Measurements from ENCODE around the gene SLC5A2.

The SLC5A2 gene

DNA sequence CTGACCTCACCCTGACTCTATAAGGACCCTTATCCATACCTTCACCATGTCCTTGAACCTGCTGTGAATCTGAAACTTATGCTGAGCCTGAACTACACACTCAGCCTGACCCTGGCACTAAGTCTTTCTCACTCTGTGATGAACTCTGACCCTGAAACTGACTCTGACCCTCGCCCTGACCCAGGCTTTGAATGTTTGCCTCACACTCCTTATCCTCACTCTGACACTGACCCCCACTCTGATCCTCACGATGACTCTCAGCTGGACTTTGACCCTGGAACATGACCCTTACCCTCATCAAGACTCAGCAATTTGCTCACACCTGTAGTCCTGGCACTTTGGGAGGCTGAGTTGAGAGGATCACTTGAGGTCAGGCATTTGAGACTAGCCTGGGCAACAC lies 49.2 kb downstream of the SLC5A2 start:
- Histone ChIP-seq H2AK5ac (ENCODE audit: low read length) (no peak overlapping the region), H3K9ac (ENCODE audit: low read length) (no peak overlapping the region), H3K27me3 (ENCODE audit: insufficient read depth, low read length, poor library complexity) (peaks cover 11% of the 10 kb centered on the region), H3K56ac (ENCODE audit: low read length) (no peak overlapping the region), H3K23ac (ENCODE audit: low read length) (no peak overlapping the region), H2BK5ac (ENCODE audit: low read length) (no peak overlapping the region), H3K79me2 (ENCODE audit: control insufficient read depth, insufficient read depth, low read length) (no peaks in the 10 kb centered on the region), H3K79me1 (ENCODE audit: low read length) (no peaks in the 10 kb centered on the region), H4K5ac (ENCODE audit: low read length) (no peak overlapping the region), H3K36me3 (ENCODE audit: control insufficient read depth, insufficient read depth, low read length) (no peaks in the 10 kb centered on the region), H3K4me2 (ENCODE audit: low read length) (no peak overlapping the region), H4K8ac (ENCODE audit: low read depth, low read length) (no peak overlapping the region), H3K4me1 (ENCODE audit: control insufficient read depth, low read depth, low read length) (no peaks in the 10 kb centered on the region), H2BK15ac (replicated peaks; ENCODE audit: low read depth) (no peak overlapping the region), H3K4ac (ENCODE audit: low read depth, low read length) (no peak overlapping the region), H3K18ac (ENCODE audit: low read length) (no peak overlapping the region), H3K27ac (ENCODE audit: low read depth, low read length) (no peak overlapping the region), H2BK120ac (ENCODE audit: low read depth, low read length) (no peak overlapping the region), H3K4me3 (ENCODE audit: low read length) (no peak overlapping the region)
- no peak for DNase-seq
- WGBS (ENCODE audit: extremely low coverage, insufficient coverage, low lambda C conversion rate): no CpG with 5 or more reads among the region's 2 CpGs

DNA sequence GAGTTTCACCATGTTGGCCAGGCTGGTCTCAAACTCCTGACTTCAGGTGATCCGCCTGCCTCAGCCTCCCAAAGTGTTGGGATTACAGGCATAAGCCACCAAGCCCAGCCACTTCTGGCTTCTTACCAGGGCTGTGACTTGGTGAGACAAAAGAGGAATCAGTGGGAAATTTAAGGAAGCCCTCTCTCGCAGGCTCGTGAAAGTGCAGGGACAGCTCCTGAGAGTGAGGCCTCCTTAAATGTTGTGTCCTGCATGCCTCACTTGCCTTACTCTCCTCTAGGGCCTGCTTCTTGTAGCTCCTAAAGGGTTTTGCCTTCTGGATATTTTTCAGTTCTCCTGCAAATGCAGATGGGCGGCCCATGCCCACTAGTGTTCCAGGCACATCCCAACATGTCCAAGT lies 50.0 kb downstream of the SLC5A2 start:
- Histone ChIP-seq H3K18ac (ENCODE audit: low read length) (no peak overlapping the region), H3K23ac (ENCODE audit: low read length) (no peak overlapping the region), H3K27me3 (ENCODE audit: insufficient read depth, low read length, poor library complexity) (peaks cover 11% of the 10 kb centered on the region), H4K5ac (ENCODE audit: low read length) (no peak overlapping the region), H3K4me1 (ENCODE audit: control insufficient read depth, low read depth, low read length) (no peaks in the 10 kb centered on the region), H2AK5ac (ENCODE audit: low read length) (no peak overlapping the region), H3K79me2 (ENCODE audit: control insufficient read depth, insufficient read depth, low read length) (no peaks in the 10 kb centered on the region), H3K4me2 (ENCODE audit: low read length) (no peak overlapping the region), H2BK15ac (replicated peaks; ENCODE audit: low read depth) (no peak overlapping the region), H3K56ac (ENCODE audit: low read length) (no peak overlapping the region), H3K27ac (ENCODE audit: low read depth, low read length) (no peak overlapping the region), H3K36me3 (ENCODE audit: control insufficient read depth, insufficient read depth, low read length) (no peaks in the 10 kb centered on the region), H2BK120ac (ENCODE audit: low read depth, low read length) (no peak overlapping the region), H3K4me3 (ENCODE audit: low read length) (no peak overlapping the region), H3K4ac (ENCODE audit: low read depth, low read length) (no peak overlapping the region), H3K9ac (ENCODE audit: low read length) (no peak overlapping the region), H2BK5ac (ENCODE audit: low read length) (no peak overlapping the region), H3K79me1 (ENCODE audit: low read length) (no peaks in the 10 kb centered on the region), H4K8ac (ENCODE audit: low read depth, low read length) (no peak overlapping the region)
- DNase-seq: no peak
- WGBS (ENCODE audit: extremely low coverage, insufficient coverage, low lambda C conversion rate): no CpG with 5 or more reads among the region's 4 CpGs

DNA sequence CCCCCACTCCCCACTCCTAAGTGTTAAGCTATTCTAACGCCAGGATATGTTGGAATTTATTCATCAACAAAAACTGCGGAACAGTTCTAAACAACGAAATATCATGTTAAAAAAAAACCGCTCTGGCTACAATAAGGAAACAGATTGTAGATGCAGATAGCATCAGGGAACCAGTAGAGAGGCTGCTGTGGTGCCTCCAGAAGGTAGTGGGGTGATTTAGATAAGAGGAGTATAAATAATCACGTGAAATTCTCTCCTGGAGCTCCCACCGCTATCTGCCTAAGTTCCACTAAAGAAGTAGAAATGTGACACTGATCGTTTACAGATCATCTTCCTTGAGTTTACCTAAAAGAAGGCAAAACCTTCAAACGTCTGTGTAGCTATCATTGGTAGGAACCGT lies 52.8 kb downstream of the SLC5A2 start:
- H3K18ac ChIP-seq (ENCODE audit: low read length): no peak overlapping the region
- no peak overlapping the region for H3K4me2 ChIP-seq (ENCODE audit: low read length)
- no peaks in the 10 kb centered on the region for H3K79me1 ChIP-seq (ENCODE audit: low read length)
- no peak overlapping the region for H2AK5ac ChIP-seq (ENCODE audit: low read length)
- H3K4ac ChIP-seq (ENCODE audit: low read depth, low read length): no peak overlapping the region
- no peak overlapping the region for H4K5ac ChIP-seq (ENCODE audit: low read length)
- no peak overlapping the region for H3K23ac ChIP-seq (ENCODE audit: low read length)
- no peak overlapping the region for H2BK15ac ChIP-seq (replicated peaks; ENCODE audit: low read depth)
- H4K8ac ChIP-seq (ENCODE audit: low read depth, low read length): no peak overlapping the region
- WGBS (ENCODE audit: extremely low coverage, insufficient coverage, low lambda C conversion rate): no CpG with 5 or more reads among the region's 9 CpGs
- H3K27me3 ChIP-seq (ENCODE audit: insufficient read depth, low read length, poor library complexity): no peaks in the 10 kb centered on the region
- no peak overlapping the region for H3K4me3 ChIP-seq (ENCODE audit: low read length)
- no peaks in the 10 kb centered on the region for H3K4me1 ChIP-seq (ENCODE audit: control insufficient read depth, low read depth, low read length)
- no peaks in the 10 kb centered on the region for H3K79me2 ChIP-seq (ENCODE audit: control insufficient read depth, insufficient read depth, low read length)
- no peaks in the 10 kb centered on the region for H3K36me3 ChIP-seq (ENCODE audit: control insufficient read depth, insufficient read depth, low read length)
- no peak overlapping the region for H2BK5ac ChIP-seq (ENCODE audit: low read length)
- H3K56ac ChIP-seq (ENCODE audit: low read length): no peak overlapping the region
- H2BK120ac ChIP-seq (ENCODE audit: low read depth, low read length): no peak overlapping the region
- H3K9ac ChIP-seq (ENCODE audit: low read length): no peak overlapping the region
- H3K27ac ChIP-seq (ENCODE audit: low read depth, low read length): no peak overlapping the region
- no peak for DNase-seq

DNA sequence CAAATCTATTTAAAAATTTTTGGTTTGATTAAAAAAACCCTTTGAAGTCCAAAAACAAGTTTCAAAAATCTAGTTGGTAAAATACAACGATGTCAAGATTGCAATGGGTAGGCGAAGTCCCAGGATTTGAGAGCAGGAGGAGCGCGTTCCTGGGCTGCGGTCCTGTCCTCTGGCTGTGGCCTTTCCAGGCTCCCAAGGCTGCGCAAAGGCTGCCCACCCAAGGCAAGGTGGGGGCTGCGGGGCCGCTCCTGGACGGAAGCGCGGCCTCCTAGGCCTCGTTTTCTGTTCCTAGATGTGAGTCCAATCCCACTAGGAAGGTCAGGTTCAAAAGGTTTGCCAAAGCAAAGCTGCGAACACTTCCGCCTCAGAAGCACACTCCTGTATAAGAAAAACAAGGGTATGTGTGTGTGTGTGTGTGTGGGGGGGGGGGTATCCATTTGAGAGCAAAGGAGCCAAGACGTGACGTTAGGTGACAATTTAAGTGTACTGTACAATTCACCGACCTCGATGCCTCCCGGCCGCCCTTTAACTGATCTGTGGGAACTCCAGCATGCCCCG lies 54.0 kb downstream of the SLC5A2 start:
- H3K4me2 ChIP-seq (ENCODE audit: low read length): no peak overlapping the region

DNA sequence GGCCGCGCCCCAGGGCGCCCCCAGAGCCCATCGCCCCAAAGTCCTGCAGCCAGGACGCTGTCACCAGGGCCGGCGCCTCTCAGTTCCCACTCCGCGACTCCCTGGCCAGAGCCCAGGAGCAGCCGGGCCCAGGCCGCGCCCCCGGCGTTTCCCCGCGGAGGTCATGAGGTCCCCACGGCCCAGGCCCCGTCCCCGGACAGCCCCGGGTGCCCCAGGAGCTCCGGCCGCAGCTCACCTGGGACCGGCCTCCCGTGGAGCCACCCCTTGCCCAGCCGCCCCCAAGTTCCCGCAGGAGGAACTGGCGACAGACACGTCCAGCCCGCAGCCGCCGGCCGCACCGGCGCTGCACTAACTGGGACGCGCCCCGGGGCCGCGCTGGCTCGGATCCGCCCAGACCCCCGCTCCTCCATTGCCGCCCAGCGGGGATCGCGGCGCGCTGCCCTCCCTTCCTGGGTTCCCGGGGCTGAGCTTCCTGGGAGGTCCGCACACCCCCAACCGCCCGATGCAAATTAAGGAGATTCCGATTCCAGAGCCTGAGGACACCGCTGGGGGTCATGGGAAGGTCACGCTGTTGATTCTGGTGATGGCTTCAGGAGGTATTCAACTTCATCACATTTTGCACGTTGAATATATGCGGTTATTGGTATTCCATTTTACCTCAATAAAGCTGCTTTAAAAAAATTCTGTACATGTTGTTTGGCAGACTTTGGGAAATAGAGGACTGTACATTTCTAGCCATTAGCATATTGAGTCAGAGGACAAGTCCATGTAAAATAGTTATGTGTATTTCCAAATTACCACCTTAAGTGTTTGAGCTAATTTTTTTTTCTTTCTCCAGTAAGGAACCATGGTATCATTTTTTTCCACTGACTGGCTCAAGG lies 54.7 kb downstream of the SLC5A2 start:
- Histone ChIP-seq H3K79me2 (ENCODE audit: control insufficient read depth, insufficient read depth, low read length) (no peaks in the 10 kb centered on the region), H3K4me2 (ENCODE audit: low read length) (no peak overlapping the region), H2BK5ac (ENCODE audit: low read length) (no peak overlapping the region), H2BK120ac (ENCODE audit: low read depth, low read length) (no peak overlapping the region), H3K27me3 (ENCODE audit: insufficient read depth, low read length, poor library complexity) (no peaks in the 10 kb centered on the region), H3K4me1 (ENCODE audit: control insufficient read depth, low read depth, low read length) (no peaks in the 10 kb centered on the region), H3K56ac (ENCODE audit: low read length) (no peak overlapping the region), H4K8ac (ENCODE audit: low read depth, low read length) (no peak overlapping the region), H3K18ac (ENCODE audit: low read length) (no peak overlapping the region), H3K9ac (ENCODE audit: low read length) (no peak overlapping the region), H3K27ac (ENCODE audit: low read depth, low read length) (no peak overlapping the region), H3K79me1 (ENCODE audit: low read length) (no peaks in the 10 kb centered on the region), H3K4ac (ENCODE audit: low read depth, low read length) (no peak overlapping the region), H3K36me3 (ENCODE audit: control insufficient read depth, insufficient read depth, low read length) (no peaks in the 10 kb centered on the region), H3K4me3 (ENCODE audit: low read length) (no peak overlapping the region), H2BK15ac (replicated peaks; ENCODE audit: low read depth) (no peak overlapping the region), H4K5ac (ENCODE audit: low read length) (no peak overlapping the region), H2AK5ac (ENCODE audit: low read length) (no peak overlapping the region), H3K23ac (ENCODE audit: low read length) (no peak overlapping the region)
- peak; percentile 6 for DNase-seq
- WGBS (ENCODE audit: extremely low coverage, insufficient coverage, low lambda C conversion rate): no CpG with 5 or more reads among the region's 57 CpGs

More for the DNA sequence above, 54.0 kb downstream of the SLC5A2 start:
- WGBS (ENCODE audit: extremely low coverage, insufficient coverage, low lambda C conversion rate): no CpG with 5 or more reads among the region's 21 CpGs
- H2BK15ac ChIP-seq (replicated peaks; ENCODE audit: low read depth): no peak overlapping the region
- DNase-seq: no peak
- H2BK5ac ChIP-seq (ENCODE audit: low read length): no peak overlapping the region
- H3K27ac ChIP-seq (ENCODE audit: low read depth, low read length): no peak overlapping the region
- no peak overlapping the region for H4K5ac ChIP-seq (ENCODE audit: low read length)
- H3K79me2 ChIP-seq (ENCODE audit: control insufficient read depth, insufficient read depth, low read length): no peaks in the 10 kb centered on the region
- H3K18ac ChIP-seq (ENCODE audit: low read length): no peak overlapping the region
- no peak overlapping the region for H3K4ac ChIP-seq (ENCODE audit: low read depth, low read length)
- no peak overlapping the region for H3K9ac ChIP-seq (ENCODE audit: low read length)
- H3K56ac ChIP-seq (ENCODE audit: low read length): no peak overlapping the region
- no peaks in the 10 kb centered on the region for H3K4me1 ChIP-seq (ENCODE audit: control insufficient read depth, low read depth, low read length)
- no peak overlapping the region for H4K8ac ChIP-seq (ENCODE audit: low read depth, low read length)
- no peak overlapping the region for H3K23ac ChIP-seq (ENCODE audit: low read length)
- no peaks in the 10 kb centered on the region for H3K79me1 ChIP-seq (ENCODE audit: low read length)
- H2BK120ac ChIP-seq (ENCODE audit: low read depth, low read length): no peak overlapping the region
- no peak overlapping the region for H2AK5ac ChIP-seq (ENCODE audit: low read length)
- H3K27me3 ChIP-seq (ENCODE audit: insufficient read depth, low read length, poor library complexity): no peaks in the 10 kb centered on the region
- no peaks in the 10 kb centered on the region for H3K36me3 ChIP-seq (ENCODE audit: control insufficient read depth, insufficient read depth, low read length)
- no peak overlapping the region for H3K4me3 ChIP-seq (ENCODE audit: low read length)
